Fibroblast of villous mesenchyme (primary cell): Measurements from ENCODE around the gene CLASP1. TPM values are rescaled to one million over a fixed set of nuclear protein-coding genes. Genes with fewer than 3 reads are reported as not detected.
A peak's percentile ranks its signal among the peaks of the same experiment; 100 is the strongest.

Experiments used
- DNase-seq: peaks from one replicate; pipeline ENCODE4 v3.0.0-alpha.2; 2010; ENCODE audit warnings: low read depth
- H3K4me3 ChIP-seq: 2 replicates; pipeline ENCODE4 v1.5.1; 2011; ENCODE audit warnings: low read depth, mild to moderate bottlenecking, low read length
- CTCF ChIP-seq: IDR thresholded peaks from 2 replicates; pipeline ENCODE4 v1.5.1; 2012; ENCODE audit warnings: low read depth, mild to moderate bottlenecking, low read length; ENCODE audit not compliant: insufficient read depth
- total RNA-seq: library from RNA; depleted of rRNA; stranded (reverse); fragments of >200 nt; gene quantifications from 2 replicates; pipeline ENCODE4 v1.2.3, GENCODE V29; 2012

Gene CLASP1
- total RNA-seq, 1 donor = 58.3 TPM

GRCh38 chr2:121363632-121364420 lies 285.4 kb downstream of the CLASP1 start:
- DNase-seq = peak; percentile 75
- H3K4me3 ChIP-seq = no peak overlapping the region
- TF ChIP-seq CTCF = no peak

GRCh38 chr2:121362774-121363173 lies 286.5 kb downstream of the CLASP1 start:
- TF ChIP-seq CTCF = no peak
- H3K4me3 ChIP-seq = no peak overlapping the region
- DNase-seq = no peak

GRCh38 chr2:121362226-121362625 lies 287.0 kb downstream of the CLASP1 start:
- TF ChIP-seq CTCF = no peak
- H3K4me3 ChIP-seq = no peak overlapping the region
- no peak for DNase-seq

GRCh38 chr2:121360566-121361300 lies 288.5 kb downstream of the CLASP1 start:
- peak; percentile 11 for DNase-seq
- H3K4me3 ChIP-seq = no peak overlapping the region
- TF ChIP-seq CTCF = no peak

- H3K4me3 ChIP-seq = no peak overlapping the region
- no peak for DNase-seq
- no peak for TF ChIP-seq CTCF
Measured at GRCh38 chr2:121359716-121360565, 289.3 kb downstream of the CLASP1 start.

GRCh38 chr2:121359170-121359569 lies 290.1 kb downstream of the CLASP1 start:
- no peak overlapping the region for H3K4me3 ChIP-seq
- no peak for TF ChIP-seq CTCF
- DNase-seq = no peak
